ENCODE measurements around the gene GAB1. TPM values are rescaled to one million over a fixed set of nuclear protein-coding genes. Genes with fewer than 3 reads are reported as not detected.

GAB1 gene
- total RNA-seq, 1 experiment from 2014 or later: 3.8 TPM

DNA sequence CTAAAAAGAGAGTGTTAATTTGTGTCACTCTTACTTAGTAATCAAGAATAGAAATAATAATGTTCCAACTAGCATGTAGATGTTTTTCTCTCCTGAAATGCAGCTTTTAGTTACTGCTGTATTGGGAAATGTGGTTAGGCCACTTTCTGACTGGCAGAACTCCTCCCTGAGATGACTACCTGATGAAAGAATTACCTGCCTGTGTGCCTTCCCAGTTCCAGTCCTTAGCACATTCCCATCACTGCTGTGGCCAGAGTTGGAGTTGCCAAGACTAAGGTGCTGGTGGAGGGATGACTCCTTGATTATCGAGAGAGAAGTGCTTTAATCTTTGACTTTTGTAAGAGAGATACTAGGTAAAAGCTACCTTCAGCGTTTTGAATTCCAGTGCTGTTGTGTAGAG lies 9.5 kb downstream of the GAB1 start:
- ChIA-PET RAD21 (ENCODE audit: low non-redundant PET in 1 of 2, low total read pairs in 2 of 2, uncharacterized antibody in 2 of 2, unreplicated experiment in 2 of 2) (no interaction called here), CTCF (no interaction called here), POLR2A (interaction anchor here (1.3 kb wide), 1 partner anchor 9 kb away, joined by 3 read pairs; the partner anchor contains the start of gene GAB1)
- no peaks in the 10 kb centered on the region for H4K20me1 ChIP-seq (ENCODE audit: insufficient read depth)
- H3K9me2 ChIP-seq (ENCODE audit: insufficient read depth): no peaks in the 10 kb centered on the region
- no TSS peak for BruUV-seq (replicated peaks)
- peak overlapping the region; percentile 18 for H2AFZ ChIP-seq (ENCODE audit: low read depth, low read length, poor library complexity, severe bottlenecking)
- intact Hi-C loops (cut with micrococcal nuclease): no loop called here
- peak overlapping the region; percentile 57 for H3K4me2 ChIP-seq (ENCODE audit: low read length)
- H3K27me3 ChIP-seq (ENCODE audit: insufficient read depth, low read length): no peaks in the 10 kb centered on the region
- H3K9ac ChIP-seq (ENCODE audit: low read length): no peak overlapping the region
- peak overlapping the region in 1 of 2 experiments; percentile 5; a peak in 1 of 4 replicates for H3K4me3 ChIP-seq (replicated peaks in 1 of 2; ENCODE audit: low read depth in 1 of 2, low read length in 2 of 2)
- DNase-seq (ENCODE audit: low read depth, low spot score): no peak
- H3K27ac ChIP-seq (ENCODE audit: low read depth, low read length): no peak overlapping the region
- H3K36me3 ChIP-seq (ENCODE audit: control insufficient read depth in 1 of 2, insufficient read depth in 2 of 2, low read length in 2 of 2): no peaks in the 10 kb centered on the region
- H3K4me1 ChIP-seq (ENCODE audit: control insufficient read depth in 1 of 2, insufficient read depth in 2 of 2, low read length in 2 of 2): peaks cover 2 to 18% of the 10 kb centered on the region in 2 experiments; a peak in 3 of 4 replicates
- H3K9me3 ChIP-seq (ENCODE audit: control insufficient read depth in 1 of 2, insufficient read depth in 1 of 2, low read depth in 1 of 2, low read length in 2 of 2): no peaks in the 10 kb centered on the region
- H3K79me2 ChIP-seq (ENCODE audit: insufficient read depth, low read length): no peaks in the 10 kb centered on the region
- ATAC-seq: peak; percentile 90
- TF ChIP-seq POLR2AphosphoS5 (IDR thresholded peaks at IDR 0.05; ENCODE audit: low read depth, low read length) (0 out of 2 replicates have a peak, but pooled peaks have one; percentile 26), YY1 (IDR thresholded peaks at IDR 0.05; ENCODE audit: extremely low read depth, insufficient replicate concordance, low read depth, low read length) (no peak), SP1 (IDR thresholded peaks at IDR 0.05; ENCODE audit: low read depth) (peak; percentile 74), ELF1 (IDR thresholded peaks at IDR 0.05; ENCODE audit: borderline replicate concordance, low read depth) (no peak), POLR2A (IDR thresholded peaks at IDR 0.05; ENCODE audit: borderline replicate concordance, extremely low read depth, insufficient read depth, insufficient read length) (no peak), EZH2 (IDR thresholded peaks at IDR 0.05) (no peak), CEBPB (IDR thresholded peaks at IDR 0.05; ENCODE audit: low read depth) (peak; percentile 63), JUND (IDR thresholded peaks at IDR 0.05) (peak; percentile 77), EZH2phosphoT487 (IDR thresholded peaks at IDR 0.05; ENCODE audit: borderline replicate concordance) (no peak), SRF (IDR thresholded peaks at IDR 0.05; ENCODE audit: low read depth) (no peak), ZFX (IDR thresholded peaks at IDR 0.05) (no peak), CBX3 (IDR thresholded peaks at IDR 0.05; ENCODE audit: low read depth) (peak; percentile 75; the same call in 1 of the 2 replicates), FOSL1 (IDR thresholded peaks at IDR 0.05; ENCODE audit: low read depth) (peak; percentile 62), EGR1 (IDR thresholded peaks at IDR 0.05; ENCODE audit: low read depth) (no peak), SIN3A (IDR thresholded peaks at IDR 0.05; ENCODE audit: low read depth) (no peak), ZNF274 (IDR thresholded peaks at IDR 0.05; ENCODE audit: low read depth, low read length) (no peak), RAD21 (IDR thresholded peaks at IDR 0.05; ENCODE audit: low read depth) (no peak)
- TF ChIP-seq, protein P1, sequence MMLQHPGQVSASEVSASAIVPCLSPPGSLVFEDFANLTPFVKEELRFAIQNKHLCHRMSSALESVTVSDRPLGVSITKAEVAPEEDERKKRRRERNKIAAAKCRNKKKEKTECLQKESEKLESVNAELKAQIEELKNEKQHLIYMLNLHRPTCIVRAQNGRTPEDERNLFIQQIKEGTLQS (IDR thresholded peaks at IDR 0.05): peak; percentile 24; the same call in 1 of the 2 replicates
- TF ChIP-seq, protein P2, sequence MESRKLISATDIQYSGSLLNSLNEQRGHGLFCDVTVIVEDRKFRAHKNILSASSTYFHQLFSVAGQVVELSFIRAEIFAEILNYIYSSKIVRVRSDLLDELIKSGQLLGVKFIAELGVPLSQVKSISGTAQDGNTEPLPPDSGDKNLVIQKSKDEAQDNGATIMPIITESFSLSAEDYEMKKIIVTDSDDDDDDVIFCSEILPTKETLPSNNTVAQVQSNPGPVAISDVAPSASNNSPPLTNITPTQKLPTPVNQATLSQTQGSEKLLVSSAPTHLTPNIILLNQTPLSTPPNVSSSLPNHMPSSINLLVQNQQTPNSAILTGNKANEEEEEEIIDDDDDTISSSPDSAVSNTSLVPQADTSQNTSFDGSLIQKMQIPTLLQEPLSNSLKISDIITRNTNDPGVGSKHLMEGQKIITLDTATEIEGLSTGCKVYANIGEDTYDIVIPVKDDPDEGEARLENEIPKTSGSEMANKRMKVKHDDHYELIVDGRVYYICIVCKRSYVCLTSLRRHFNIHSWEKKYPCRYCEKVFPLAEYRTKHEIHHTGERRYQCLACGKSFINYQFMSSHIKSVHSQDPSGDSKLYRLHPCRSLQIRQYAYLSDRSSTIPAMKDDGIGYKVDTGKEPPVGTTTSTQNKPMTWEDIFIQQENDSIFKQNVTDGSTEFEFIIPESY (IDR thresholded peaks at IDR 0.05; ENCODE audit: extremely low read depth, insufficient replicate concordance, low read length): no peak
- TF ChIP-seq, protein P3, sequence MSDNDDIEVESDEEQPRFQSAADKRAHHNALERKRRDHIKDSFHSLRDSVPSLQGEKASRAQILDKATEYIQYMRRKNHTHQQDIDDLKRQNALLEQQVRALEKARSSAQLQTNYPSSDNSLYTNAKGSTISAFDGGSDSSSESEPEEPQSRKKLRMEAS (IDR thresholded peaks at IDR 0.05): no peak
- TF ChIP-seq, protein P4, sequence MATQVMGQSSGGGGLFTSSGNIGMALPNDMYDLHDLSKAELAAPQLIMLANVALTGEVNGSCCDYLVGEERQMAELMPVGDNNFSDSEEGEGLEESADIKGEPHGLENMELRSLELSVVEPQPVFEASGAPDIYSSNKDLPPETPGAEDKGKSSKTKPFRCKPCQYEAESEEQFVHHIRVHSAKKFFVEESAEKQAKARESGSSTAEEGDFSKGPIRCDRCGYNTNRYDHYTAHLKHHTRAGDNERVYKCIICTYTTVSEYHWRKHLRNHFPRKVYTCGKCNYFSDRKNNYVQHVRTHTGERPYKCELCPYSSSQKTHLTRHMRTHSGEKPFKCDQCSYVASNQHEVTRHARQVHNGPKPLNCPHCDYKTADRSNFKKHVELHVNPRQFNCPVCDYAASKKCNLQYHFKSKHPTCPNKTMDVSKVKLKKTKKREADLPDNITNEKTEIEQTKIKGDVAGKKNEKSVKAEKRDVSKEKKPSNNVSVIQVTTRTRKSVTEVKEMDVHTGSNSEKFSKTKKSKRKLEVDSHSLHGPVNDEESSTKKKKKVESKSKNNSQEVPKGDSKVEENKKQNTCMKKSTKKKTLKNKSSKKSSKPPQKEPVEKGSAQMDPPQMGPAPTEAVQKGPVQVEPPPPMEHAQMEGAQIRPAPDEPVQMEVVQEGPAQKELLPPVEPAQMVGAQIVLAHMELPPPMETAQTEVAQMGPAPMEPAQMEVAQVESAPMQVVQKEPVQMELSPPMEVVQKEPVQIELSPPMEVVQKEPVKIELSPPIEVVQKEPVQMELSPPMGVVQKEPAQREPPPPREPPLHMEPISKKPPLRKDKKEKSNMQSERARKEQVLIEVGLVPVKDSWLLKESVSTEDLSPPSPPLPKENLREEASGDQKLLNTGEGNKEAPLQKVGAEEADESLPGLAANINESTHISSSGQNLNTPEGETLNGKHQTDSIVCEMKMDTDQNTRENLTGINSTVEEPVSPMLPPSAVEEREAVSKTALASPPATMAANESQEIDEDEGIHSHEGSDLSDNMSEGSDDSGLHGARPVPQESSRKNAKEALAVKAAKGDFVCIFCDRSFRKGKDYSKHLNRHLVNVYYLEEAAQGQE (IDR thresholded peaks at IDR 0.05; ENCODE audit: low read depth): no peak
- TF ChIP-seq, protein P5, sequence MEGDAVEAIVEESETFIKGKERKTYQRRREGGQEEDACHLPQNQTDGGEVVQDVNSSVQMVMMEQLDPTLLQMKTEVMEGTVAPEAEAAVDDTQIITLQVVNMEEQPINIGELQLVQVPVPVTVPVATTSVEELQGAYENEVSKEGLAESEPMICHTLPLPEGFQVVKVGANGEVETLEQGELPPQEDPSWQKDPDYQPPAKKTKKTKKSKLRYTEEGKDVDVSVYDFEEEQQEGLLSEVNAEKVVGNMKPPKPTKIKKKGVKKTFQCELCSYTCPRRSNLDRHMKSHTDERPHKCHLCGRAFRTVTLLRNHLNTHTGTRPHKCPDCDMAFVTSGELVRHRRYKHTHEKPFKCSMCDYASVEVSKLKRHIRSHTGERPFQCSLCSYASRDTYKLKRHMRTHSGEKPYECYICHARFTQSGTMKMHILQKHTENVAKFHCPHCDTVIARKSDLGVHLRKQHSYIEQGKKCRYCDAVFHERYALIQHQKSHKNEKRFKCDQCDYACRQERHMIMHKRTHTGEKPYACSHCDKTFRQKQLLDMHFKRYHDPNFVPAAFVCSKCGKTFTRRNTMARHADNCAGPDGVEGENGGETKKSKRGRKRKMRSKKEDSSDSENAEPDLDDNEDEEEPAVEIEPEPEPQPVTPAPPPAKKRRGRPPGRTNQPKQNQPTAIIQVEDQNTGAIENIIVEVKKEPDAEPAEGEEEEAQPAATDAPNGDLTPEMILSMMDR (IDR thresholded peaks at IDR 0.05 in 2 of 3, conservative IDR thresholded peaks at IDR 0.05 in 1 of 3; ENCODE audit: borderline replicate concordance in 1 of 3, insufficient read depth in 1 of 3, low read depth in 2 of 3, low read length in 2 of 3): no peak

All from HCT116 (cell line).